SW 1271 (cell line): ENCODE results near the gene TNIP1.

Experiments
- DNase-seq, 2 experiments: peaks; one replicate each; lab custom pipeline; 2025; lab: John Stamatoyannopoulos, UW

The TNIP1 gene

DNA sequence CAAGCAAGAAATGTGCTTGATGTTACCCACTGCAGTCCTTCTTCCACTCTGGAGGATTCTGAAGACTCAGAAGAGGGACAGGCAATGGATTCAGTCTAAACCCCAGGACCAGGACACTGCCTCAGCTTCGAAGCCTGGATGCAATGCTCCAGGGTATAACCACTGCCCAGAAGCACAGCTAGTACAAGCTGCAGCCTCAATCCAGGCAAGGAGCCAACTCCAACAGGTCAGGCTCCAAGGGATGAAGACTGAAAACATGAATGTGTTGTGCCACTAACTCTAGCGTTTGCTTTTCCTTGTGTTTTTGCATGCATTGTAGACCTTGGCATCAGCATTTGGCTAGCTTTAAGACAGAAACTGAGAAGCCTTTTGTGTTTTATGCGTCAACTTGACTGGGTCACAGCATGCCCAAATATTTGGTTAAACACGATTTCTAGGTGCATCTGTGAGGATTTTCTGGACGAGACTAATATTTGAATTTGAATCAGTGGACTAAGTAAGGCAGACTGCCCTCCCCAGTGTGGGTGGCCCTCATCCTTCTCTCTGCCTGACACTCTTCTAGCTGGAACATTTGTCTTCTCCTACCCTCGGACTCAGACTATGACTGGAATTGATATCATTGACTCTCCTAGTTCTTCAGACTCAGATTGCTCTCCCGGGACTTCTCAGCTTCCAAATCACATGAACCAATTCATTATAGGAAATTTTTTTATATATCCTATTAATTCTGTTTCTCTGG is 81.0 kb downstream of the TNIP1 start:
- DNase-seq, result no peak

GRCh38 chr5:150993826-150994412 is 86.9 kb downstream of the TNIP1 start:
- DNase-seq, result no peak

DNA sequence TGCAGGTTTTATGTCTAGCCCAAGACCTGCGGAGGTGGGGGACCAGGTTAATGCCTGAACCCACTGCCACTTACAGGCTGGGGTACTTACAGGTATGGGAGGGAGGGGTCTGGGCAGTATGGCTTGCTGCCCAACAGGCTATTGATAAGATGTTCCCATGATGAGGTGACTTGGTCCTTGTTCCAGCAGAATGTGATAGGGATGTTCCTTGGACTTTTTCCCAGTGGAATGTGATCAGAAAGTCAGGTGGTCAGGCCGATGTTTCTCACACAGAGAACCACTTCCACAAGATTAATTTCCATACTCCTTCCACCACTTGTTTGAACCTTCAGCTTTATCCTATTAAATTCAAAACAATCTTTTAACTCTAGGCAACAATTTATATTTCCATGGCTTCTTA is 87.4 kb downstream of the TNIP1 start:
- no peak for DNase-seq

DNA sequence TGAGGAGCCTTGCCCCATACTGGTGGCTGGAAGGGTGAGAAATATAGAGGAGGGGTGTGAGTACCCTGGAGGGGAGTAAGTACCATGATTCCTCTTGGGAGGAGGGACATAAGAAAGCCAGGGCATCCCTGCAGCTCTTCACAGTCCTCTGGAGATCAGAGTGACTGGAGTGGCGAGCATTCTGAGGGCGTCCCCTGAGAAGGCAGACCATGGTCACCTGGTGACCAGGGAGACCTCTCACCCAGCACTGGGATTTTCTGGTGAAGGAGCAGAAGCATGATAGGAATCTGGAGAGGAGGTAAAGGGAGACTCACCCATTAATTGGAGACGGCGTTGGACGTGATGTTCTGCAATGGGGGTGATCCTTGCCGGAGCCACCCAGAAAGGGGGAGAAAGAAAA is 88.1 kb downstream of the TNIP1 start:
- DNase-seq, result no peak

DNA sequence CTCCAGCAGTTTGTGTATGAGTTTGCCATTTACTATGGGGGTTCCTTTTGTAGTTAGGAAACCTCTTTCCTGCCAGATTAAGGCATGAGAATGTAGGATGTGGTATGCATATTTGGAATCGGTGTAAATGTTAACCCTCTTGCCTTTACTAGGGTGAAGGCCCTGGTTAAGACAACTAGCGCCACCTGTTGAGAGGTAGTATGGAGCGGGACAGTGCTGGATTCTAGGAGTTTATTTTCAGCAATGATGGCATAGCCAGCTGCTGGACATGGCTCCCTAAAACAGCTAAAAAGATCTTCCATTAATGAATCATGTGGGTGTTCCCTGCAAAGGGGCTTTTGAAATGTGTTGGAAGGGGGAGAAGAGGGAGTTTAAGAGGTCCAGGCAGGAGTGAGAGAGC is 91.1 kb downstream of the TNIP1 start:
- DNase-seq, result peak in 1 of 2 experiments; percentile 8

GRCh38 chr5:150987746-150988145 is 93.1 kb downstream of the TNIP1 start:
- no peak for DNase-seq
